COLO829 (cell line): Measurements from ENCODE around the gene GAMT.

Source experiments
- DNase-seq: peaks from one replicate; pipeline ENCODE4 v3.0.0; 2012; ENCODE audit warnings: low spot score

GAMT gene

GRCh38 chr19:1384085-1384462, 17.3 kb downstream of the GAMT start:
- DNase-seq = no peak

GRCh38 chr19:1383312-1384084, 17.8 kb downstream of the GAMT start, which contains the start of gene NDUFS7:
TSS of gene NDUFS7 (plus strand) at chr19:1383907. CDS start at chr19:1383927, 20 bp downstream.
- DNase-seq = peak; percentile 73

DNA sequence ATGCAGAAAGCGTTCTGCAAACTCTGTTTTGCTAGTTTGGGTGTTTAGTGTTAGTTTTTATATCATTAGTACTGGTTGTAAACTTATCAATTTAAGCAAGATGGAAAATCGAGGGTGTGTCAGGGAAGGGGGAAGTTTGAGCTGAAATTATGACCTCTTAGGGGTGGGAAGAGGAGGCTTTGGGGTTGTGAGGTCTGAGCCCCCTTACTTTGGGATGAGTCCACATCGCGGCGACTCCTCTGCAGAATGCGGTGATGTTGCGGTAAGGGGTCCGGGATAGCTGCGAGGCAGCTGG, 18.4 kb downstream of the GAMT start:
- DNase-seq = no peak

DNA sequence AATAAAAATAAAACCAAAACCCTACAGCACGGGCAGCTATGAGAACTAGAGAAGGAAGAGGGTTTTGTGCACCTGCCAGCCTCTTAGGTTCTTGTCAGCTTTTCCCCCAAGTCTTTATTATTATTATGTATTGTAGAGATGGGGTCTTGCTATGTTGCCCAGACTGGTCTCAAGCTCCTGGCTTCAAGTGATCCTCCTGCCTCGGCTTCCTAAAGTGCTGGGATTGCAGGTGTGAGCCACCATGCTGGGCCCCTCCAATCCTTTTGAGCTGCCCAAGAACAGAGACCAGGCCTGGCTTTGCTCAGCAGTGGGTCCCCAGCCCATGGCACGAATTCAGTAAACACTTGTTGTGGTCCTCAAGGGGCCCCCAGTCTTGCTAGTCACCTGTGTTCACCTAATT, 19.1 kb downstream of the GAMT start:
- no peak for DNase-seq

DNA sequence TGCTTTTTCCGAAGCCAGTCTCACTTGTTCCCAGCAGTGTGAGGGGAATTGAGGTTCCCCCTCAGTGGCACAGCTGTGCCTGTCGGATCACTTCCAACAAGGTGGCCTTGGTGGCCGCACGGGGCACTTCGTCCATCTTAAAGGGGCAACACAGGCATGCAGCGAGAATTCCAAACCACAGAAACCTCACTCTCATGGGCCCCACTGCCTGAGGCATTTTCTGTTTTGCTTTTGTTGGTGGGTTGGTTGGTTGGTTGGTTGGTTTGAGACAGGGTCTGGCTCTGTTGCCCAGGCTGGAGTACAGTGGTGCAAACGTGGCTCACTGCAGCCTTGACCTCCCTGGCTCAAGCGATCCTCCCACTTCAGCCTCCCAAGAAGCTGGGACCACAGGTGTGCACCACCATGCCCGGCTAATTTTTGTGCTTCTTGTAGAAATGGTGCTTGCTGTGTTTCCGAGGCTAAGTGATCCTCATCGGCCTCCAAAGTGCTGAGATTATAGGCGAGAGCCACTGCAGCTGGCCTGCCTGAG, 21.3 kb downstream of the GAMT start:
- DNase-seq = no peak

DNA sequence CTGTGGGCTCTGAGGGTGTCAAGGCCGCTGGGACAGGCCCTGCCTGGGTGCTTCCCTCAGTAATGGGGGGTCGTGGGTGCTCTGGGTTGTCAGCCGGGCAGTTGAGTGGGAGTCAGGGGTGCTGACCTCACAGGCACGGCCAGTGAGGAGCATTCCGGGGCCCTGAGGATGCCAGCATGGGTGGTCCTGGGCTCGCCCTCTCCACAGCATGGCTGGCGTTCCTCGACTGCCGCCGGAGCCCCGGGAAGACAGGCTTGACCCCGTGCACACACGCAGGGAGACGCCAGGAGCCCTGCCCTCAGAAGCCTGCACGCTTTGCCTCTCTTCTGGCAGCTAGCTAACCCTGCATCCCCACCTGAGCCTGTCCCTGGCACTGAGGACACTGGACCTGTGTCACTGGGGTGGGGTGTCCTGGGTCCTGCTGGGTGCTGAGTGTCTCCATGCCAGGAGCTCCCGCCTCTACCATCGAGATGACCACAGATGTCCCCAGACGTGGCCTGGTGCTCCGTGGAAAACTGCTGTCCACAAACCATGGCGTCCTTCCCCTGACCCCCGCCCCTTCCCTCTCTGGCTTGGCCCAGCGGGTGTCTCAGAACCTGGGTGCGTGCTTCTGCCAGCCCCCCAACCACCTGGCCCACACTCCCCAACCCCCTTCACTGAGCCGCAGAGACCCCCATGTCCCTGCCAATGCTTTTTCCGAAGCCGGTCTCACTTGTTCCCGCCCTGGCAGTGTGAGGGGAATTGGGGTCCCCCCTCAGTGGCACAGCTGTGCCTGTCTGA, 22.0 kb downstream of the GAMT start:
- DNase-seq = no peak

DNA sequence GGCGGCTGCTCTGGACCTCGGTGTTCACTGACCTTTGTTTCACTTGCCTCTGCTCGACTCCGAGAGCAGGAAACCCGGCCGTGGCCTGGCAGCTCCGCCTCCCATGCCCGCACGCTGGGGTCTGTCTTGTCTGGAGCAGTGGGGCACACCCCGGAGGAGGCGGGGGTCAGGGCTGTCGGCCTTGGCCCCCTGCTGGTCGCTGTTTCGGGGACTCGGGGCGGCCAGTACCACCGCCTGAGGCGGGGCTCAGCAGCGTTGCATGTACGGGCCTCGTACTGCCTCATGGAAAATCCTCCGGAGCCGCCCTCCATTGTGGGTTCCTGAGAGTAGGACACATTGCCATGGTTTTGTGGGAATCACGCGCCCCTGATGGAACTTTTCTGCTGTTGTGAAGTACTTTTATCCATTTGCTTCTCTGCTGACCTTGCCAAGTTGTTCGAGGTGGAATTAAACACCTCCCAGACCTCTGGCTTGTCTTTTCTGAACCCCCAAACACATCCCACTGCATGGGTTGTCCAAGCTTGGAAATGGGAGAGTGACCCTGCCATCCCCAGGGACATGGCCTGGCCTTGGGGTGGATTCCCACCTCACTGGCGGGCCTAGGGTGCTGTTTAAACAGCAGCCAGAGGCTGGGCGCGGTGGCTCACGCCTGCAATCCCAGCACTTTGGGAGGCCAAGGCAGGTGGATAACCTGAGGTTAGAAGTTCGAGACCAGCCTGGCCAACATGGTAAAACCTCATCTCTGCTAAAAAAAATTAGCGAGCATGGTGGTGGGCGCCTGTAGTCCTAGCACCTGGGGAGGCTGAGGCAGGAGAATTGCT, 23.2 kb downstream of the GAMT start:
- DNase-seq = no peak

GRCh38 chr19:1377176-1377964, 24.0 kb downstream of the GAMT start:
- DNase-seq = no peak

DNA sequence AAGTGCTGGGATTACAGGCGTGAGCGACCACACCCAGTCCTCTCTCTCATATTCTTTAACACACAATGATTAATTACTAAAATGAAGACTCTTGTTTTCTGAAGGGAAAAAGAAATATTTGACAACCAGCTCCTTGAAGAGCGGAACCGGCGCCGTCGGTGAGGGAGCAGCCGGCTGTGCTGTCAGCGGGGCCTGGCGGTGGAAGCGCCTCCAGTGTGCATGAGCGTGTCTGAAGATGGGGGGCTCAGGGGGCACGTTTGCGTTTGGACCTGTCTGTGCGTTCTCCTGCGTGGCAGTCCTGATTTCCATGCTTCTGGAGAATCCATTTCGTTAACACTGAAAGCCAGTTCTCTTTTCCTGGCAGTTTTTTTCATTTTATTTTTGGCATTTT, 24.9 kb downstream of the GAMT start:
- no peak for DNase-seq

GRCh38 chr19:1374250-1374577, 27.1 kb downstream of the GAMT start:
- no peak for DNase-seq

DNA sequence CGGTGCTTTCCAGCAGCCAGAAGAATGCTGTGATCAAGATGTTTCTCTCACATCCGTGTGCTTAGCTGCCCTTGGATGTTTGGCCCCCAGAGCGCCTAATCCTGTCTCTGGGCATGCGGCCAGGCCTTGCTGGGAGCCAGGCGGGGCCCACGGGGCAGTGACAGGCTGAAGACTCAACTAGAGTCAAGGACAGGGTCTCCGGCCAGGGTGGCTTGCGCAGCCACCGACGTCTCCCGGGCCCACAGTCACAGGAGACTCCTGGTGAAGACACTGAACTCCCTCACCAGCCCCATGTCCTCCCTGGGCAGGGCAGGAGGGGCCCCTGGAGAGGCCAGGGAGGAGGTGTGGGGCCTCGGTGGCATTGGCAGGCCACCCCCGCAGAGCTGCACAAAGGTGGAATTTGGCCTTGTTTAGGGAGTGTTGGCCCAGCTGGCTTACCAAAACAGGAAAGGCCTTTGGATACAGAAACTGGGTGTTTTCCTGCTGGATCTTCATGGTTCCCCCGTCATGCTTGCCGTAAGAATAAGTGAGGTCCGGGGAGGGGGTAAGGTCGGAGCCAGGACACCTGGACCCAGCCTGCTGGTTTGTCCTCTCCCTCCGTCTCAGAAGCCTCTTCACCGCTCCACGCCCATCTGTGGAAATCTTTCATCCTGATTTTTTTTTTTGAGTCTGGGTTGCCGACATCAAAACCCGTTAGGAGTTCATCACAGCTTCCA, 27.6 kb downstream of the GAMT start:
- no peak for DNase-seq

GRCh38 chr19:1373042-1373533, 28.3 kb downstream of the GAMT start:
- no peak for DNase-seq

- no peak for DNase-seq
Observed at GRCh38 chr19:1370579-1371361, 30.6 kb downstream of the GAMT start.

DNA sequence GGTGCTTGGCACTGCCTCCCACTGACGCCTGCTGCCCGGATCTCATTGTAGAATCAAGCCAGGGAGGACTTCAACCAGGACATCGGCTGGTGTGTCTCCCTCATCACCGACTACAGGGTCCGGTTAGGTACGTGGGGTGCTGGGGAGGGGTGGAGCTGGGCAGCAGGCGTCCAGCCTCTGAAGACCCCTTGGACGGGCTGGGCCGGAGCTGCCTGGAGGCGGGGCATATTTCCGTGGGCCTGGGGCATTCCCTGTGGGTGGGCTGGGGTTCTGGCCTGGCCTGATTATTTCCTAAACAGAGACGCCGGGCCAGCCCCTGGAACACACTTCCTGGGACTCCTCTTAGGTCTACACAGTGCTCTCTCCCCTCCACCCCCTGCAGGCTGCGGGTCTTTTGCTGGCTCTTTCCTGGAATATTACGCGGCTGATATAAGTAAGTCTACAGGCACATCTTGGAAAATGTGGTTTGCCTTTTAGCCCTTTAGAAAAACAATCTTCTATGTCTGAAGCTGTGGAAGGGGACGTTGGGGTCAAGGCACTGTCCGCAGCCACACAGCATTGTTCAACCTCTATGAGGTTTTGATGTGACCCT, 32.0 kb downstream of the GAMT start:
- no peak for DNase-seq

DNA sequence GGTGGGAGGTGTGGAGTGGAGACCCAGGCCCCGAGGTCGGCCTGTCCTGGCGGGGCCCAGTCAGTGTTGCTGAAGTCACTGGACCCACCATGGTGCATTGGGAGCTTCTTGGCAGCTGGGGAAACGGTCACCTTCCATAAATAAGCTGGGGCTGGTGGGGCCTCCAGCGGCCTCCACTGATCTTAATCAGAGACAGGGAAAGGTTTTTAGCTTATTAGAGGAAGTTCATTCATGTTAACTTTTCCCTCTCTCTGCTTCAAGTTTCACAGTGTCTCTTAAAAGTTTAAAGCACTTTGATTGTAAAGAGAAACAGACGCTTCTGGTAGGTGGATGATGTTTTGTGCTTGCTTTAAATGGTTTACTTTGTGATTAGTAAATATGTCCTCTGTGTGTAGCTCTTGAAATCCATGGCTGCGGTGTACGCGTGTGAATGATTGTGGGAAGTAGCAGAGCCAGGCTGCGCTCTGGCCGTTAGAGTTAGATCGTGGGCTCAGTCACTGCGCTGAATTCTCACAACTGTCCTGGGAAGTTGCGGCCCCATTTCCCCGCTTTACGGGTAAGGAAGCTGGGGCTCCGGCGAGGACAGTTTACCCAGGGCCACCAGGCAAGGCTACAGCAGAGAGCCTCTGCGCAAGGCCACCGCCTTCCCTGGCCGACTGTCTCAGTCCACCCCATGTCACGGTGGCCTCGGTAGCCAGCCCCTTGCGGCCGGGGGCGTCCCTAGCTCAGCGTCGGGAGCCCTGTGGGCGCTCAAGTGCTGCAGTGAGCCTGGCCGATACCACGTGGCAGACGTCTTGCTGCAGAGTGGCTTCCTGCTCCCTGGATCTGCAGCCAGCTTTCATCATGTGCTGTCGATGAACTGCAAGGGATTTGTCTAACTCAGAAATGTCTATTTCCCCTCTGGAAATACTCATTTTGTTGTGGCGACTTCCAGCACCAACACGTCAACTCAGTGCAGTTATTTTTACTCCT, 34.2 kb downstream of the GAMT start:
- no peak for DNase-seq

GRCh38 chr19:1366296-1366695, 35.0 kb downstream of the GAMT start:
- no peak for DNase-seq

DNA sequence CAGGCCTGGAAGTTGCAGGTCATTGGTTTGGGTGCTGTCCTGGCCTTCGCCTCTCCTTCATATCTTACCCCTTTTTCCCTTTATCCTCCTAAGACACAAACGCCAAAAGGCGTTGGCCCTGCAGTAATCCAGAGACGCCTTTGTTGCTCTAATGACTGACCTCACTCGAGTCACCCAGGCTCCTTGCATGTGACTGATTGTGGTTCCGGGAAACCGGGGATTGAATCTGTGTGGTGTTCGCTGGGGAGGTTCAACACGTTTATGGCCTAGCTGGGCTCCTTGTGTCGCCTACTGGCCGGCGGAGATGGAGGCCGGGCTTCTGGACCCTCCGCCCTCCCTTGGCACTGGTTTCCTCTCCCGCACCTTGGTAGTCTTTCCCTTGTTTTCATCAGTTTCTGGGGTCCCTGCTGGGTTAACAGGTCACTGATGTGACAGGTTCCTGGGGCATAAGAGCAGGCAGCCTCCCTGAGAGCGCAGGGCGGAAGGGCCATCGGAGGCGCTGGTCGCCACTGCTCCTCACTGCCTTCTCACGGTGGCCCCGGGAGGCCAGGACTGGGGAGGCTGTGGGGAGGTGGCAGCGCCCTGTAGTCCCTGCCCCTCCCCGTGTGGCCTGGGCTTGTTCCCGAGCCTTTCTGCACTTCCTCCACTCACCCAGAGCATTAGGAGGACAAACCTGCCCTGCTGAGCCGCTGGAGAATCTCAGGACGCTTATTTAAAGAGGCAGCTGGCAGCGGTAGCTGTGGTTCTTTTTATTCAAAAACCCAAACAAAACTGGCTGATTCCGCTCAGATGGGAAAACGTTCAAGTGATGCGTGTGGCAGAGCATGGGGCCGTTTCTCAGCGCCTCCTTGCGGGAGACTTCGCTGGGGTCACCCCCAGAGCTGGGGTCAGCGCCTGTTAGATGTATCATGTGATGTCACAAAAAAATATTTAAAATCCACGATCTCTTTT, 35.7 kb downstream of the GAMT start:
- no peak for DNase-seq
